GM18858 (cell line): ENCODE data around the gene XPO4.
A peak's percentile ranks its signal among the peaks of the same experiment; 100 is the strongest.
"Not testable (repeated sequence)": the region's sequence is repeated elsewhere in the genome, so short reads cannot be mapped to it uniquely, and the experiment has no call there.

Source experiments
- ATAC-seq: cut with Tn5 transposase; IDR thresholded peaks from one replicate; pipeline ENCODE4 v1.9.1; 2021; ENCODE audit not compliant: unreplicated experiment

The XPO4 gene

DNA sequence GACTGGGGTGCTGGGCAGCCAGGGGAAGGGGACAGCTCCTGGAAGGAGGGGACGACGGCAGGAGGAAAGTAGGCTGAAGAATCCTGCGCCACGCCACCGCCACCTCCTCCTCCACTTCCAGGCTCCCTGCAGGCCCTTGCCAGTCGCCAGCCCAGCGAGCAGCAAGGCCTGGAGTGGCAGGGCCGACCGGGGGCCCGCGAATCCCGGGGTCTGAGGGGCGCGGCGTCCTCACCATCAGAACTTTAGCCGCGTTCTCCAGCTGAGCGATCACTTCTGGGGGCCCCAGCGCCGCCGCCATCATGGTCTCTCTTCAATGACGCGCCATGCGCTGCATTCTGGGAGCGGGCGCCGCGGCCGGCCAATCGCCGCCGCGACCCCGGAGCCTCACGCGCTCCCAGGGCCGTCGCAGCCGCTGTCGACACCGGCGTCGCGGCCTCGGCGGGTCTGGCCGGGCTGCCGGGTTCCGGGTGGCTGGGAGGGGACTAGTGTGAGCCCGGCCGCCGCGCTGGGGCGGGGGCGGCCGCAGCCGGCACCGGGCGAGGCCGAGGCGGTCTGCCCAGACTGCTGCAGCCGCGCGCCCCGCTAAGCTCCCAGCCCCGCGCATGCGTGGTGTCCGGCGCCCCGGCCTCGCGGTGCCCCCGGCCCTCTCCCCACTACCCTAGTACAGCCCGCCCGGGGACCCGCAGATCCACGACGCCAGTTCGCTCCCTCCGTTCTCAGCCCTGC lies at the start of gene XPO4:
Gene XPO4, minus strand, starts transcription at position 309 of the 726 bp plus-strand sequence. Its CDS starts 8 bp downstream, at position 301.
- peak; percentile 92 for ATAC-seq

DNA sequence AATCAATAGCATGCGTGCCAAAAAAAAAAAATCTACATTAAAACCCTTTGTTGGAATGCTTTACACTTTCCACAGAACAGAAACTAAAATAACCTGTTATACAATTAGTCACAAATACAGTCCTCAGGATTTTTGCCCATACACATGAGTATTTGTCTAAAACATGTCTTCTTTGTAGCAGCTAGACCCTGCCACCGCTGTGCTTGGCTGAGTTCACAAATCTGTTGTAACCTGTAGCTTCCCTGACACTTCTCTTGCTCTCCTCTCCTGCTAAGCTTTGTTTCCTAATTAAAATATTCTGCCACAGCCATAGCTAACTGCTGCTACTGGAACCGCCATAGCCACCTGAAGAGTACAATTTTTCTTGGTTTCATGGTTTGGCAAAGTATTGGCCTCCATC lies 45.5 kb upstream of the XPO4 start:
- not testable (repeated sequence) for ATAC-seq

DNA sequence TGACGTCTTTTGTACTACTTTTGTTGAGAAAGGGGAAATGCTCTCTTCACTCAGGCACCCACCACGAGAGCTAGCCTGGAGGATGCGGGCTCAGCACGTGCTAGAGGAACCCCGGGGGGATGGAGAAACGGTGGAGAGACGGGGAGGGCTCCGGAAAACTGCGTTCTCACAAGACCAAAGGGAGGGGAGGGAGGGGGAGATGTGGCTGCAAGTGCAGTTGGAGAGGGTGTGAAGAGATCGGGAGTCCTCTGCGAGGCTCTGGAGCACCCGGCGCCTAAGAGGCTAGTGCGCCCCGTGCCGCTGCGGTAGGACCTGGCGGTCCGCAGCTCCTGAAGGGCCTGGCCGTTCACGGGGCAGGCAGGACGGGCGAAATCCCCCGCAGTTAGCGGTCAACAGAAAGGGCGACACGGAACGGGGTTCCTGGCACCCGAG lies 43.4 kb upstream of the XPO4 start:
- no peak for ATAC-seq

DNA sequence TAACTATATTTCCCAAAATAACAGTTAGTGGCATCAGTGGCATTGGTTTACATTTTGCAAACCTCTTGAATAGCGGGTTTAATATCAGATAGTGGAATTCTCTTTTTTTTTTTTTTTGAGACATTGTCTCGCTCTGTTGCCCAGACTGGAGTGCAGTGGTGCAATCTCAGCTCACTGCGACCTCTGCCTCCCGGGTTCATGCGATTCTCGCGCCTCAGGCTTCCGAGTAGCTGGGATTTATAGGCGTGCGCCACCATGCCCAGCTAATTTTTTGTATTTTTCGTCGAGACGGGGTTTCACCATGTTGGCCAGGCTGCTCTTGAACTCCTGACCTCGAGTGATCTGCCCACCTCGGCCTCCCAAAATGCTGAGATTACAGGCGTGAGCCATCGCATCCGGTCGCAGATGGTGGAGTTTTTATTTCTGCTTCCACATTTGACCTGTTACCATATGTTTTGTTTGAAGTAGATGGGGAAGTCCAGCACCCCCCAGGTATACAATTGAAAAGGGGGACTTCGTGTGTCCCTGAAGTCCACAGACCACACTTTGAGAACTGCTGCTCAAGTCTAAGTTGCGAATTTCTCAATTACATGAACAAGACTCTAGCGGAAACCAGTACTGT lies 40.5 kb upstream of the XPO4 start:
- no peak for ATAC-seq

DNA sequence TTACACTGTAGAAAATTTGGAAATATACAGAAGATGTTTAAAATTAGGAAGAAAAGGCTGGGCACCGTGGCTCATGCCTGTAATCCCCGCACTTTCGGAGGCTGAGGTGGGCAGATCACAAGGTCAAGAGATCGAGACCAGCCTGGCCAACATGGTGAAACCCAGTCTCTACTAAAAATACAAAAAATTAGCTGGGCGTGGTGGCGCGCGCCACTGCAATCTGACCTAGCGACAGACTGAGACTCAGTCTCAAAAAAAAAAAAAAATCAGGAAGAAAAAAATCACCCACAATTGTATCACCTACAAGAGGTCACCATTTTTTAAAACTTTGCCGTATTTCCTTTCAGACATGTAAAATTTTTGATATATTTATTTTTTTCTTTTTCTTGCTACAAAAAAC lies 38.0 kb upstream of the XPO4 start:
- not testable (repeated sequence) for ATAC-seq

DNA sequence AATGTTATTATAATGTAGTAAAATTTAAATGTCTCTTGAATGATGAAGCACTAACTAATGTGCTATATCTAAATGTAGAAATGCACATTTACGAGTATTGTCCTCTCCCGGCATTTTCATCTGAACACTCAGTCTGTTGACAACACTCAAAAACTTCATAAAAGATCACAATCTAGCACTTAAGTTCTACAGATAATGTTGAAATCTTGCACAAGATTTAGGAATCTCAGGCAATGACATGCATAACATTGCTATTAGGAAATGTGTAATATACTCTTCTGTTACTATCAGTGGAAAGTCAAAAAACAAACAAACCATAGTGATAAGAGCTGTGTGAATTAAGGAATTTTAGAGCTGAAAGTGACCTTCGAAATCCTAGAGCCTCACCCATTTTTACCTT lies 37.5 kb upstream of the XPO4 start:
- ATAC-seq = no peak

DNA sequence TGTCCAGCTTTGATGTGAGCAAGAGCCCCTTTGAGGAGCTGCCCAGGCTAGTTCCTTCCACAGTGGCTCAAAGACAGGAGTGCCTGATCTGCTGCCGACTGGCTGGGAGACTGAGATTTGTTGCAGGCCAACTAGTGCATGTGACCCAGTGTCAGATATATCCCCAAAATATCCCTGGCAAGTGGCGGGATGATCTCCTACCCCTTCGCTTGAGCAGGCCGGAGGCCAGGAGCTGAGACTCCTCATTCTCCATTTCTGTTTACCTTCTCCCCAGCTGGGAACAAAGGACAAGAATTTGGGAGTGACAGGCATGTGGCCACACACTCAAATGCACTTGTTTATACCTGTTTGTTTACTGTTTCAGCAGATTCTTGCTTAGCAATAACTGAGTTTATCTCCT lies 37.1 kb upstream of the XPO4 start:
- no peak for ATAC-seq

DNA sequence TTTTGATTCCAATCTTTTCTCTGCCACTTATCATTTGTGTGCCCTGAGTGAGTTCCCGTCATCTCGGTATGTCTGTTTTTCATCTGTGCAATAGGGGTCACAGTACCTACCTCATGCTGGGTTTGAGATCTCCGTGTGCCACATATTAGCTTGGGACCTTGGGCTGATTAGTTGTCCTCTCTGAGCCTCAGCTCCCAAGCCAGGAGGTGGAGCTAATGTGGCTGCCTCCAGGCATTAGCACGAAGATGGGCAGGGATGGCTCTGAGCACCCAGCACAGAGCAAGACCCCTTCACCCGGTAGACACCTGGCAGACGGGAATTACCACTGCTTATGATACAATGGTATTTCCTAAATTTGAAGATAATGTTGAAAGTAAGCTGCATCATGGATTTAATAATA lies 35.8 kb upstream of the XPO4 start:
- ATAC-seq = no peak

DNA sequence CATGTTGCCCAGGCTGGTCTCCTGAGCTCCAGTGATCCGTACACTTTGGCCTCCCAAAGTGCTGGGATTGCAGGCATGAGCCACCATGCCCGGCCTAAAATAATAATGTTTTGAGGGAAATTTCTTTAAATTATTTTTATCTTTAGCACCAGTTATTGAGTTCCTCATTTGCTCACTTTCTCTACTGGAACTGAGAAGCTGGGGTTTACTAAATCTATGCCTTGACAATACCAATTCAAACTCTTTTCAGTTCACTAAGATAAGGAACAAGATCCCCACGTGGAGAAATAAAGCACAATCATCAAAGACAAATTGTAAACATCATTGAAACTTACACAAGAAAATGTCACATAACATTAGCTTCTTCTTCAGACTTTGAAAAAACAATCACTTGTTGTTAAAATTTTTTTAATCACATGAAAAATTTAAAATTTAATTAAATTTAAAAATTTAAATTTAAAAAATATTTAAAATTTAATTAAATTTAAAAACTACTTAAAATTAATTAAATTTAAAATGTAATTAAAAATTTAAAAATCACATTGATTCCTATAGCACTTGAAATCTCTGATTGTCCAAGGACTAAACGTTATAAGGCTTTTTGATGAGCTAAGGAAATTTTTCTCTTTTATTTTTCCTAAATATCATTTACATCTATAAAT lies 25.2 kb upstream of the XPO4 start:
- no peak for ATAC-seq

DNA sequence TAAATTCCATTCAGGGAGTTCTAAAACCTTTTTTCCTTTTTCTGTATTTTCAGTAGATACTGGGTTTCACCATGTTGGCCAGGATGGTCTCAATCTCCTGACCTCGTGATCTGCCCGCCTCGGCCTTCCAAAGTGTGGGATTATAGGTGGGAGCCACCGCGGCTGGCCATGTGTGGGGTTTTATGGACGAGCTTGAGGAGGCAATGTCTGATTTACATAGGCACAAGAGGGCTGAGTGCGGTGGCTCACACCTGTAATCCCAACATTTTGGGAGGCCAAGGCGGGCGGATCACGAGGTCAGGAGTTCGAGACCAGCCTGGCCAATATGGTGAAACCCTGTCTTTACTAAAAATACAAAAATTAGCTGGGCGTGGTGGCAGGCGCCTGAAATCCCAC lies 22.8 kb upstream of the XPO4 start:
- ATAC-seq = not testable (repeated sequence)

DNA sequence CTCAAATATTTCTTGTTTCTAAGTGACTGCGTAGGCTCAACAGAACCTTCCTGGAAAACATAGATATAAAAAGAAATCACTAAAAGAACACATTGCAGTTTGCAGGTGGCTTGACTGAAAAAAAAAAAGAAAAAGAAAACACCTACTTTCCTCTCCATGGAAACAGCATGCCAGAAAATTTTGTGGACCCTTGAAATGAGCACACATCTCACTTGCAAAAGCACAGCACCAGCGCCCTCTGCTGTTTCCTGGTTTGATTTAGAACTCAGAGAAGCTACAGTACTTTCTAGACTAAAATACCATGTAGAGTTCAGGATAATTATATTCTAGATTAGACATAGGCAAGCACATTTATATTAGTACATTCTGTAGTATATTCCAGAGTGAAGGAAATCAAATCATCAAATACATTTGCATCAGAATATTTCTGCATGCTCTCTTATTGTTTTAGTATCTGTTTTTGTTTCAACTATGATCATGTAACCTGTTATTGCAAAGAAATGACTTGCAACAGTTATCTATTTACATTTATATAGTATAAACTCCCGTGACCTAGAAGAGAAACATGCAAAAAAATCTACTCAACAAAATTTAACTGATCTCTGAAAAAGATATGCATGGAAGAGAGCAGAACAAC lies 22.3 kb upstream of the XPO4 start:
- ATAC-seq = no peak

DNA sequence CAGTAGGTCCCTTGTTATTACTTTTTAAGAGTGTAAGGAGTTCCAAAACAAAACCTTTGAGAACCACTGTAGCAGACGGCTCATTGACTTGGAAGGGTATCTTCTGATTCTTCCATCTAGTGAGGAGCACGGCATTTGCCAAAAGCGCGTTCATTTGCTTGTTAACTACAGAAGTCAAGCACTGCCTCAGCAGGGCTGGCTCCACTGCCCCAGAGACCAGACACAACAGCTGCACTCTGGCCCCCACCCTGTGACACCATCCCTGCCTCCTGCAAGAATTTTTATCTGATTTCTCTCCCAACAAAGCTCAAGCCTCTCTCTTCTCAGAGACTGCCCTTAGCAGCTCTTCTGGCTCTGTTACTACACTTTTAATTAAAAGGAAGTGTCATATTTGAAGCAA lies 20.7 kb upstream of the XPO4 start:
- no peak for ATAC-seq

DNA sequence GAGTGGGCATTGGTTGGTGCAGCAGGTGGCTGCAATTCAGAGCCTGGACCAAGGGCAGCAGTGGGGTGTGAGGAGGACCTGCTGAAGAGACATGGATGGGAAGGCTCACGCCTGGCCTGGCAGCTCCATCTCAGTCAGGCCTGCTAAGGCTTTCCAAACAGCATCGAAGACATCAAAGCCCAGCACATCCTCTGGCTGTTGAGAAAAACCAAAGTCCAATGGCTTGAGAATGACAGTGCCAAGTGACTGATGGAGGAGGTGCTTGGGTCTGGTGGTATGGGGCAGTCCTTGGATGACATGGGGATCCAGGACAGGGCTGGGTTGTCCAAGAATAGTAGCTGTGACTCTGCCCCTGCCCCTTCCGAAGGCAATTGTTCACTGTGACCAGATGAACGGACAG lies 19.0 kb upstream of the XPO4 start:
- ATAC-seq = no peak

DNA sequence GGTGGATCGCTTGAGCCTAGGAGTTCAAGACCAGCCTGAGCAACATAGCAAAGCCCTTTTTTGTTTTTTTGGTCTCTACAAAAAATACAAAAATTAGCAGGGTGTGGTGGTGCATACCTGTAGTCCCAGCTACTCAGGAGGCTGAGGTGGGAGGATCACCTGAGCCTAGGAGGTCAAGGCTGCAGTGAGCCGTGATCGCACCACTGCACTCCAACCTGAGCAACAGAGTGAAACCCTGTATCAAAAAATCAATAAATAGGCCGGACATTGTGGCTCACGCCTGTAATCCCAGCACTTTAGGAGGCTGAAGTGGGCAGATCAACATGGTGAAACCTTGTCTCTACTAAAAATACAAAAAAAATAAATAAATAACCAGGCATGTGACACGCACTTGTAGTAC lies 13.1 kb upstream of the XPO4 start:
- ATAC-seq = not testable (repeated sequence)

DNA sequence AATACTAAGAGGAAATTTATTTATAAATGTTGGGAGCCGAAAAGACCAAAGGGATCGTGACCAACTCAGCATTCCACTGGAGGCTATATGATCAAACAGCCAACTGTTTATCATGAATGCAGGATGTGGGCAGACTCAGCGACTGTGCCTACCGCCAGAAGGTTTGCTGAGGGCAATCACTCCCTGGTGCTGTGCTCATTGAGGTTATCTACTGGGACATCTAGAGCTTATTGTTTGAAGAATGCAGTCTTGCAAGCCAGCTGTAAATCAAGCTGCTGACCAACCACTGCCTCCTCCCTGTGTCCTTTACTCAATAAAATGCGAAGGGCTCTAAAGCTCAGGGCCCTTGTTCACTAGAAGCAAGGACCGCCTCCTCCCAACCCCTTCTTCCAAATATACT lies 8.5 kb upstream of the XPO4 start:
- ATAC-seq = no peak

DNA sequence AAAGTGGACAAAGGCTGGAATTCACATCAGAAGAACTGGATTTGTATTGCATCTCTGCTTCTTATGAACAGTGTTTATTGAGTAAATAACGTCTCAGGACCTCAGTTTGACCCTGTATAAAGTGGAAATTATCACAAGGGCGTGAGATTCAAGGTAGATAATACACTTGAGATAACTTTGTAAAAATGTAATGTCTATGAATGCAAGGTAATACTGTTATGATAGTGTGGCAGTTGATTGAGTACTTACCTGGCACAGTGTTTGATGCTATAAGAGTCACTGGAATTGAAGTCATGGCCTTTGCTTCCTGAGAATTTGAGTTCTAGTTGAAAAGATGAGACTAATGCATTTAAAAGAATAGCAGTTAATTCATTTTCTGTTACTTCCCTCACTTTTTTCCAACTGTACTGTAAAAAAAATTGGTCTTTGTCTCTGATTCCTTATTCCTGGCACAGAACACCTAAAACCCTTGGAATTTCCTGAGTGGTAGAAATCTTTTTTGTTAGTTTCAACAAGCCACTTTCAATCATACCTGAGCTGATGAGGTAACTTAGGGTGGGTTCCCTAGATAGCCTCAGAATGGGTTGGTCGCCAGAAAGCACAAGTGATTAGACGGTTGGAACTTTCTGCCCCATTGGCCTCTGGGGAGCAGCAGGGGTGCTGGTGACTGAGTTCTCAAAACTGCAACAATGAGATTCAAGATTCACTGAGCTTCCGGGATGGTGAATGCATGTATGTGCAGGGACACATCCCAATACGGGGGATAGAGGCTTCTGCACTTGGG lies 6.4 kb upstream of the XPO4 start:
- ATAC-seq = no peak

DNA sequence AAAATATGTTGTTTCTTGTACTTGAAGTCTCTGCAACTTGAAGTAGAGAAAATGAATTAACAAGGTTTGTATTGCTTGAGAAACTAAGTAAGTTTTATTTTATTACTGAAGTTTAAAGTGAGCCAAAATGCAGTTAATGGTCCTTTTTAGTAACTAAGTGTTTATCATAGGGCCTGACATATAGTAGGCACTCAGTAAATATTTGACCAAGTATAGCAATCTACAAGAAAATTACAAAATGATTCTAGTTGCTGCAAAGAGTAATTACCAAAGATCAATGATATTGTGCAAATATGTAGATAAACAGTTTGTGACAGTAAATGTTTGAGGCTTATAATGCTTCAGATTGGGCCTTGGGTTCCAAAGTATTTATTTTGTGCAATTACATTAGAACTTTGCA lies 2.4 kb upstream of the XPO4 start:
- no peak for ATAC-seq

DNA sequence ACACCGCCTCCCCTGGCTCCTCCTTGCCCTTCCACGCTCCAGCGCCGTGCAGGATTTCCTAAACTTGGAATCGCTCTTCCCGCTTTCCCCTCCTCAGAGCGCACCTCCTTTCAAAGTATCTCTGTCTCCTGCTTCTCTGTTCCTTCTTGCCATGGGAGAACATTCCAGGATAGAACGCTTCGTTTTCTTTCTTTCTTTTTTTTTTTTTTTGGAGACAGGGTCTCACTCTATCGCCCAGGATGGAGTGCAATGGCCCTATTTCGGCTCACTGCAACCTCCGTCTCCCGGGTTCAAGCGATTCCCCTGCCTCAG lies 574 bp upstream of the XPO4 start:
- no peak for ATAC-seq

DNA sequence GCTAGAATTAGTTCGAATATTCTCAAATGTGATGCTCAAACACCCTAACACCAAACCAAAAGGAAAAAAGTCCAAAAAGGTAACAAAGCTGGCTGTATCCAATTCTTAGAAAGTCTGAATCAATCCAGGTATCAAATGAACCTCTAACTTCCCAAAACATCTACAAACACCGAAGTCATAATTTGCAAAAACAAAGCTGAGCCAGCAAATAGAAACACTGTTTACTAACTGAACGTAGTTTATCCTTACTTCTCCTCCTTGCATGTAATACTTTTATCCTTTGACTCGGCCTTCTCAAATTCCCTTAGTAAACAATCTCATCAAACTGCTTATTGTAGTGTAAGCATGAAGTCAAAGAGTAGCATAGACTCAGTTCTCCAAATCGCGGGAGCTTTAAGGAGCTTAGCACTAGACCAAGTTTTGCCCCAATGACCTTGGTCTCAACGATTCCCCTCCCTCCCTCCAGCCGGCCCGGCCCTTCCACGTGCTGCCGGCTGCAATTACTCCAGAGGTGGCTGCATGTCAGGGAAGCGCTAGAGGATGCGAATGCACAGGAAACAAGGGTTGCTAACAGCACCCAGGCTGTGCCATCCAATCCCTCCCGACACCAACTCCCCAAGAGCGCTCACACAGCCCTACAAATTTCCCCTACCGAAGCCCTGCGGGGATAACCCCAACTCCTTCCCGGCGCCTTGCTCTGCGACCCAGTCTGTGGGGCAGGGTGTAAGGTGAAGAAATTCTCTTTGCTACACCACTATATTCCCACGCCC lies 693 bp downstream of the XPO4 start:
- ATAC-seq = peak; percentile 20

DNA sequence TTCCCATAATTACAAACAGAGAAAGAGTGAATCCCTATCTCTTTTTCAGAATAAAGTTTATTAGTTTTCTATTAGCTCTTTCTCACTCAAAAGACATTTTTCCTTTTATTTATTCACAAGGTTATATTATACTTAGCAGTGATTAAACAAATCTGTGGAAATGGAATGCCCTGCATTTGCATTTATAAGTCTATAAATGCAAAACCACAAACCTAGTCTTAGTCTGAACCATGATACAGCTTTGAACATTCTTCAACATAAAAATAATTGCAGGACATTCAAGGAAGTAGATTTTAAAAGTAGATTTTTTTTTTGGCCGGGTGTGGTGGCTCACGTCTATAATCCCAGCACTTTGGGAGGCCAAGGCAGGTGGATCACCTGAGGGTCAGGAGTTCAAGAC lies 8.3 kb downstream of the XPO4 start:
- no peak for ATAC-seq
